ENCODE results near the gene TMEM9. TPM values are rescaled to one million over a fixed set of nuclear protein-coding genes. Genes with fewer than 3 reads are reported as not detected.

TMEM9 gene
- total RNA-seq, 1 experiment from 2014 or later = 110 TPM

DNA sequence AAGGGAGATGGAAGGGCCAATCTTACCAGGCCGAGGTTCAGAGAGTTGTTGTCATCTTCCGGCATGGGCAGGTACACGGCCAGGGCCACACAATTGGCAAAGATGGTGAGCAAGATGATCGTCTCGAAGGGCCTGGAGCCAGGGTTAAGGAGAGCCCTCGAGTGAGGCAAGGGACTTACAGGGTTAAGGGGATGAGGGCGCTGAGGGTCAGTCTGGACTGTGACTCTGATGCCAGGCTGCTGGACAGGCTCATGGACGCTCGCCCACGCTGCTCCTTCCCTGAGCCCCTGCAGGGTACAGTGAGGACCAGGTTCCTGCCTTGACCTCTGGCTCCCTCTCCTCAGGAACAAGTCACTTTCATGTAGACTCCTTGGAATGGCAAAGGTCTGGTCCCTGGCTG is 44.1 kb downstream of the TMEM9 start:
- peaks cover 9% of the 10 kb centered on the region; the same call in 1 of the 2 replicates for H3K4me1 ChIP-seq (replicated peaks)
- DNase-seq (ENCODE audit: low read depth in 1 of 2, low spot score in 2 of 2) = no peak
- H3K27ac ChIP-seq = no peak overlapping the region
- no peaks in the 10 kb centered on the region for H3K36me3 ChIP-seq
- H3K9me3 ChIP-seq (replicated peaks) = no peaks in the 10 kb centered on the region
- no peaks in the 10 kb centered on the region for H3K27me3 ChIP-seq (replicated peaks)
- H3K4me3 ChIP-seq = no peak overlapping the region

GRCh38 chr1:201109651-201110050 is 44.6 kb downstream of the TMEM9 start:
- H3K27me3 ChIP-seq (replicated peaks) = no peaks in the 10 kb centered on the region
- no peaks in the 10 kb centered on the region for H3K36me3 ChIP-seq
- H3K9me3 ChIP-seq (replicated peaks) = no peaks in the 10 kb centered on the region
- no peak overlapping the region for H3K27ac ChIP-seq
- no peak for DNase-seq (ENCODE audit: low read depth in 1 of 2, low spot score in 2 of 2)
- peaks cover 6% of the 10 kb centered on the region; the same call in 1 of the 2 replicates for H3K4me1 ChIP-seq (replicated peaks)
- H3K4me3 ChIP-seq = no peak overlapping the region

- Histone ChIP-seq H3K4me3 (no peak overlapping the region), H3K27ac (no peak overlapping the region), H3K27me3 (replicated peaks) (no peaks in the 10 kb centered on the region), H3K4me1 (replicated peaks) (no peaks in the 10 kb centered on the region), H3K36me3 (no peaks in the 10 kb centered on the region), H3K9me3 (replicated peaks) (no peaks in the 10 kb centered on the region)
- no peak for DNase-seq (ENCODE audit: low read depth in 1 of 2, low spot score in 2 of 2)
Observed at GRCh38 chr1:201108614-201109013, 45.7 kb downstream of the TMEM9 start.

- H3K27ac ChIP-seq = no peak overlapping the region
- no peaks in the 10 kb centered on the region for H3K27me3 ChIP-seq (replicated peaks)
- no peaks in the 10 kb centered on the region for H3K4me1 ChIP-seq (replicated peaks)
Observed at GRCh38 chr1:201105688-201106087, 48.6 kb downstream of the TMEM9 start.

DNA sequence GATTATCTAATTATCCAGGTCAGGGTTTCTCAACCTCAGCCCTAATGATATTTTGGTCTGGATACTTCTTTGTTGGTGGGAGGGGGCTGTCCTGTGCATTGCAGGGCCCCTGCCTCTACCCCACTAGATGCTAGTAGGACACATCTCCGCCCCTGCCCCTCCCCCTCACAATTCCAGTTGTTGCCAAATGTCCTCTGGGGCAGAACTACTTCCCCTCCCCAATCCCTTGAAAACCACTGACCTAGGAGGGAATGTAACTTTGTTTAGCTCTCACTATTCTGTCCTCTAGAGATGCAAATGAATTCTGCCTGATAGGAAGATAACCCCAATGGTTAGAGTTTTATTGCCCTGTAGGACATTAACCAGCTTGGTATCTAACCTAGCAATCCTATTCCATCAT is 50.1 kb downstream of the TMEM9 start:
- no peaks in the 10 kb centered on the region for H3K36me3 ChIP-seq
- H3K27me3 ChIP-seq (replicated peaks) = no peaks in the 10 kb centered on the region
- no peak overlapping the region for H3K27ac ChIP-seq
- no peak overlapping the region for H3K4me3 ChIP-seq
- no peaks in the 10 kb centered on the region for H3K4me1 ChIP-seq (replicated peaks)
- no peaks in the 10 kb centered on the region for H3K9me3 ChIP-seq (replicated peaks)
- no peak for DNase-seq (ENCODE audit: low read depth in 1 of 2, low spot score in 2 of 2)

More at GRCh38 chr1:201105688-201106087, 48.6 kb downstream of the TMEM9 start:
- DNase-seq (ENCODE audit: low read depth in 1 of 2, low spot score in 2 of 2) = no peak
- Histone ChIP-seq H3K4me3 (no peak overlapping the region), H3K36me3 (no peaks in the 10 kb centered on the region), H3K9me3 (replicated peaks) (no peaks in the 10 kb centered on the region)

DNA sequence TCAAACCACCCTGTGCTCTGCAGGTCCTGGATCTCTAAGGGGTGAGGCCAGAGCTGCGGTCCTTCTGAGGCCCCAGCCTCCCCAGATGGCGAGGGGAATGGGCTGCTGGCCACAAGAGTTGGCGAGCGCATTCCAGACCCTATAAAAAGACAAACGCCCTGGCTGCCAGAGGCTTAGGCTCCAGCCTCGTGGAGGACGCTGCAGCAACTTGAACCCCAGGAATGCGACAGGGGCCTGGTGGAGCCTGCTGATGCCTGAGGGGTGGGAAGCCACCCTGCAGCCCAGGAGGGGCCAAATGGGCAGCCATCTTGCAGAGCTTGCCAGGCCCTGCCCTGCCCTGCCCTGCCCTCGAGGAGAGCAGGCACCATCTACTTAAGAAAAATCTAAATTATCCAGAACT is 50.6 kb downstream of the TMEM9 start:
- Histone ChIP-seq H3K4me1 (replicated peaks) (no peaks in the 10 kb centered on the region), H3K9me3 (replicated peaks) (no peaks in the 10 kb centered on the region), H3K36me3 (no peaks in the 10 kb centered on the region), H3K27ac (no peak overlapping the region), H3K27me3 (replicated peaks) (no peaks in the 10 kb centered on the region), H3K4me3 (no peak overlapping the region)
- no peak for DNase-seq (ENCODE audit: low read depth in 1 of 2, low spot score in 2 of 2)

- no peak overlapping the region for H3K27ac ChIP-seq
- no peaks in the 10 kb centered on the region for H3K27me3 ChIP-seq (replicated peaks)
- no peaks in the 10 kb centered on the region for H3K36me3 ChIP-seq
- no peaks in the 10 kb centered on the region for H3K4me1 ChIP-seq (replicated peaks)
- H3K4me3 ChIP-seq = no peak overlapping the region
- no peak for DNase-seq (ENCODE audit: low read depth in 1 of 2, low spot score in 2 of 2)
- no peaks in the 10 kb centered on the region for H3K9me3 ChIP-seq (replicated peaks)
Observed at GRCh38 chr1:201100169-201100930, 53.9 kb downstream of the TMEM9 start.

- Histone ChIP-seq H3K9me3 (replicated peaks) (no peaks in the 10 kb centered on the region), H3K36me3 (no peaks in the 10 kb centered on the region), H3K4me3 (no peak overlapping the region), H3K27me3 (replicated peaks) (no peaks in the 10 kb centered on the region), H3K27ac (no peak overlapping the region), H3K4me1 (replicated peaks) (no peaks in the 10 kb centered on the region)
- no peak for DNase-seq (ENCODE audit: low read depth in 1 of 2, low spot score in 2 of 2)
Observed at GRCh38 chr1:201098992-201099677, 55.1 kb downstream of the TMEM9 start.

- H3K27ac ChIP-seq = no peak overlapping the region
- H3K4me3 ChIP-seq = no peak overlapping the region
- no peaks in the 10 kb centered on the region; the same call in 1 of the 2 replicates for H3K27me3 ChIP-seq (replicated peaks)
- no peaks in the 10 kb centered on the region for H3K9me3 ChIP-seq (replicated peaks)
- no peaks in the 10 kb centered on the region for H3K4me1 ChIP-seq (replicated peaks)
- no peak for DNase-seq (ENCODE audit: low read depth in 1 of 2, low spot score in 2 of 2)
- no peaks in the 10 kb centered on the region for H3K36me3 ChIP-seq
Observed at GRCh38 chr1:201096977-201097856, 57.1 kb downstream of the TMEM9 start.

- H3K27ac ChIP-seq = no peak overlapping the region
- DNase-seq (ENCODE audit: low read depth in 1 of 2, low spot score in 2 of 2) = no peak
- no peak overlapping the region for H3K4me3 ChIP-seq
- no peaks in the 10 kb centered on the region for H3K4me1 ChIP-seq (replicated peaks)
- H3K27me3 ChIP-seq (replicated peaks) = no peaks in the 10 kb centered on the region; the same call in 1 of the 2 replicates
- H3K36me3 ChIP-seq = no peaks in the 10 kb centered on the region
- no peaks in the 10 kb centered on the region for H3K9me3 ChIP-seq (replicated peaks)
Observed at GRCh38 chr1:201096041-201096461, 58.2 kb downstream of the TMEM9 start.

- H3K9me3 ChIP-seq (replicated peaks) = no peaks in the 10 kb centered on the region
- H3K4me3 ChIP-seq = no peak overlapping the region
- no peak overlapping the region for H3K27ac ChIP-seq
- no peaks in the 10 kb centered on the region; the same call in 1 of the 2 replicates for H3K27me3 ChIP-seq (replicated peaks)
- no peaks in the 10 kb centered on the region for H3K36me3 ChIP-seq
- no peaks in the 10 kb centered on the region for H3K4me1 ChIP-seq (replicated peaks)
- DNase-seq (ENCODE audit: low read depth in 1 of 2, low spot score in 2 of 2) = no peak
Observed at GRCh38 chr1:201095581-201095980, 58.7 kb downstream of the TMEM9 start.

- no peaks in the 10 kb centered on the region for H3K9me3 ChIP-seq (replicated peaks)
- no peaks in the 10 kb centered on the region for H3K36me3 ChIP-seq
- H3K27ac ChIP-seq = no peak overlapping the region
- H3K4me3 ChIP-seq = no peak overlapping the region
- no peaks in the 10 kb centered on the region for H3K4me1 ChIP-seq (replicated peaks)
- H3K27me3 ChIP-seq (replicated peaks) = no peaks in the 10 kb centered on the region; the same call in 1 of the 2 replicates
- DNase-seq (ENCODE audit: low read depth in 1 of 2, low spot score in 2 of 2) = no peak
Observed at GRCh38 chr1:201094832-201095231, 59.4 kb downstream of the TMEM9 start.

DNA sequence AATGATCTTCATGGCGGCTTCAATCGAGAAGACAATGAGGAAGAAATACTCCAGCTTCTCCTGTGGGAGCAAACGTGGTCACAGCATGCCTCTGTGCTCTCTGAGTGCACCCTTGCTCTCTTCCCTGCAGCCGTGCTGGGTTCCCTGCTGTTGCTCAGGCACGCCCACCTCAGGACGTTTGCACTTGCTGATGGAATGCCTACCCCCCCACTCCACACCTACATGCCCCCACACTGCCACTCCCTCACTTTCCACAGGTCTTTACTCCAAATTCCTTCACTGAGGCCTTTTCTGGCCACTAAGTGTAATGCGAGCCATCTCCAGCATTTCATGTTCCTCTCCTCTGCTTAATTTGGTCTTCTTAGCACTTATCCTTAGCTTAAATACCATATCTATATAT is 60.3 kb downstream of the TMEM9 start:
- no peaks in the 10 kb centered on the region; the same call in 1 of the 2 replicates for H3K27me3 ChIP-seq (replicated peaks)
- H3K36me3 ChIP-seq = no peaks in the 10 kb centered on the region
- no peak for DNase-seq (ENCODE audit: low read depth in 1 of 2, low spot score in 2 of 2)
- H3K4me1 ChIP-seq (replicated peaks) = no peaks in the 10 kb centered on the region
- H3K4me3 ChIP-seq = no peak overlapping the region
- H3K9me3 ChIP-seq (replicated peaks) = no peaks in the 10 kb centered on the region
- H3K27ac ChIP-seq = no peak overlapping the region
